Endothelial cell of umbilical vein (primary cell): Measurements from ENCODE around the gene ASPSCR1.

Source experiments
- CTCF ChIP-seq, 2 donors: IDR thresholded peaks; 1 replicate in 1 of 2; 2 replicates in 1 of 2; pipeline ENCODE4 v1.5.1; 2011; ENCODE audit warnings: low read length in 2 of 2, mild to moderate bottlenecking in 2 of 2, moderate library complexity in 2 of 2, control low read depth in 1 of 2, inconsistent platforms in 1 of 2, low read depth in 1 of 2; ENCODE audit not compliant: insufficient read depth in 1 of 2; ENCODE audit errors: extremely low read depth in 1 of 2
- EZH2 ChIP-seq: IDR thresholded peaks from 2 replicates; pipeline ENCODE4 v1.6.1; 2012; ENCODE audit warnings: borderline replicate concordance, low read depth, mild to moderate bottlenecking, moderate library complexity, low read length, inconsistent platforms; ENCODE audit not compliant: severe bottlenecking
- FOS ChIP-seq: IDR thresholded peaks from 2 replicates; pipeline ENCODE4 v1.6.1; 2011; ENCODE audit warnings: mild to moderate bottlenecking, low read length, moderate library complexity, borderline replicate concordance; ENCODE audit not compliant: insufficient read depth
- JUN ChIP-seq: IDR thresholded peaks from 2 replicates; pipeline ENCODE4 v1.6.1; 2011; ENCODE audit warnings: borderline replicate concordance, low read depth; ENCODE audit not compliant: insufficient read length, insufficient read depth
- MYC ChIP-seq: IDR thresholded peaks from one replicate; pipeline ENCODE4 v1.6.1; 2011; ENCODE audit warnings: mild to moderate bottlenecking, low read depth, low read length
- POLR2A ChIP-seq: IDR thresholded peaks from 2 replicates; pipeline ENCODE4 v1.6.1; 2012; ENCODE audit warnings: low read depth, mild to moderate bottlenecking, control low read depth, low read length
- POLR2AphosphoS5 ChIP-seq: IDR thresholded peaks from 2 replicates; pipeline ENCODE4 v1.6.1; 2012; ENCODE audit warnings: low read depth, mild to moderate bottlenecking, control low read depth, low read length, moderate library complexity; ENCODE audit not compliant: insufficient read depth

DNA sequence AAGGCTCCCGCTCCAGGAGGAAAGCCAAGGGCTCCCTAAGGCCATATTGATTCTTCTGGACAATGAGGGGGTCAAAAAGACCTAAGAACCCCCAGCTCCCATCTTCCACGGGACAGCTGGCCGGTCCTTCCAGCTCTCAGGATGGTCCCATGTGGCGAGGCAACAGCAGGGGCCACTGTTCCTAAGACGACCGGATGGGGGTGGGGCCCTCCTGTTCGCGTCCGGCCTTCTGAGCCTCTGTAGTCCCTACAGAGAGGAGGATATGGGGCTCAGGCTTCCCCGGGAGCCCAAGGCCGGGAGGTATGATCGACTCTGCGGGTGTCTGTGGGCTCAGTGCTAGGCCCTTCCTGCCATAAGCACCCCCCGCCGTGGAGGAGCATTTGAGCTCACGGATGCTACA lies 66.1 kb downstream of the ASPSCR1 start:
- TF ChIP-seq CTCF (IDR thresholded peaks at IDR 0.05; ENCODE audit: extremely low read depth in 1 of 2, insufficient read depth in 1 of 2, low read depth in 1 of 2, low read length in 2 of 2) (no peak), MYC (no peak), POLR2A (no peak), FOS (no peak), EZH2 (no peak), POLR2AphosphoS5 (no peak), JUN (no peak)
